Measurements from ENCODE around the gene HELQ. TPM values are rescaled to one million over a fixed set of nuclear protein-coding genes. Genes with fewer than 3 reads are reported as not detected.
A peak's percentile ranks its signal among the peaks of the same experiment; 100 is the strongest.

Gene HELQ
- total and polyA plus RNA-seq, 2 of the 13 experiments (the other 11 are each of a cell fraction or from before 2014, with no cell fraction given) = 6.6 to 10.8 TPM

DNA sequence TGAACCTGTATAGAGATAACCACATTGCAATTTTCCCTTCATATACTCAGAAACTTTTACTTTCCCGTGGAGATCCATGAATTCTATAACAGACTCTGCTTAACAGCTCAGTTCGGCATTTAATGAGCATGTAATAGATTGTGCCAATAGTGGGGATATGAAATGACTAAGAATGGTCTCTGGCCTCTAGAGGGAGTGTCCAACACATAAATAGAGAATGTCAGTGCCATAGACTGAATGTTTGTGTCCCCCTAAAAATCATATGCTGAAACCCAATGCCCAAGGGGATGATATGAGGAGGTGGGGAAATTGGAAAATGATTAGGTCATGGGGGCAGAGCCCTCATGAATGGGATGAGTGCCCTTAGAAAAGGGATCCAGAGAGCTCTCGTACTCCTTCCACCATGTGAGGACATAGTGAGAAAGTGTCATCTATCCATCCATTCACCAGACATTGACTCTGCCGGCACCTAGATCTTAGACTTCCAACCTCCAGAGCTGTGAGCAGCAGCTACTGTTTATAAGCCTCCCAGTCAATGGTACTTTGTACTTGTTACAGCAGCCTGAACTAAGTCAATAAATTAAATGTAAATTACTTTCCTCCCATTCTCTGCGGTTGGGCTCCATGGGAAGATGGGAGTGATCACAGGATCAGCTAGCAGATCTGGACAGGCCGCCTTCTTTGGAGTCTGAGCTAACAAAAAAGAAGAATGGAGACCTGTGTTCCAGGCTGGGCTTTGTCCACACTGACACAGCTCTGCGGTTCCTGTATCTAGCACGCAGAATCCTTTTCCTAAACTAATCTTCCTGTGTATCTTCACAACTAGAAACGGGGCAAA lies 92.9 kb downstream of the HELQ start (continued):
- TF ChIP-seq TFDP1 (CRISPR knock-in tag; IDR thresholded peaks at IDR 0.05; ENCODE audit: borderline replicate concordance) = no peak
- TF ChIP-seq NFRKB (IDR thresholded peaks at IDR 0.05) = no peak
- TF ChIP-seq, protein P1, sequence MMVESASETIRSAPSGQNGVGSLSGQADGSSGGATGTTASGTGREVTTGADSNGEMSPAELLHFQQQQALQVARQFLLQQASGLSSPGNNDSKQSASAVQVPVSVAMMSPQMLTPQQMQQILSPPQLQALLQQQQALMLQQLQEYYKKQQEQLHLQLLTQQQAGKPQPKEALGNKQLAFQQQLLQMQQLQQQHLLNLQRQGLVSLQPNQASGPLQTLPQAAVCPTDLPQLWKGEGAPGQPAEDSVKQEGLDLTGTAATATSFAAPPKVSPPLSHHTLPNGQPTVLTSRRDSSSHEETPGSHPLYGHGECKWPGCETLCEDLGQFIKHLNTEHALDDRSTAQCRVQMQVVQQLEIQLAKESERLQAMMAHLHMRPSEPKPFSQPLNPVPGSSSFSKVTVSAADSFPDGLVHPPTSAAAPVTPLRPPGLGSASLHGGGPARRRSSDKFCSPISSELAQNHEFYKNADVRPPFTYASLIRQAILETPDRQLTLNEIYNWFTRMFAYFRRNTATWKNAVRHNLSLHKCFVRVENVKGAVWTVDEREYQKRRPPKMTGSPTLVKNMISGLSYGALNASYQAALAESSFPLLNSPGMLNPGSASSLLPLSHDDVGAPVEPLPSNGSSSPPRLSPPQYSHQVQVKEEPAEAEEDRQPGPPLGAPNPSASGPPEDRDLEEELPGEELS (CRISPR knock-in tag; IDR thresholded peaks at IDR 0.05) = peak; percentile 35; the same call in 1 of the 2 replicates
- 0 out of 2 replicates have a peak, but pooled peaks have one; percentile 20 for TF ChIP-seq ZNF644 (CRISPR knock-in tag; IDR thresholded peaks at IDR 0.05; ENCODE audit: low read depth)
- TF ChIP-seq ZNF142 (CRISPR knock-in tag; IDR thresholded peaks at IDR 0.05) = no peak
- TF ChIP-seq, protein P2, sequence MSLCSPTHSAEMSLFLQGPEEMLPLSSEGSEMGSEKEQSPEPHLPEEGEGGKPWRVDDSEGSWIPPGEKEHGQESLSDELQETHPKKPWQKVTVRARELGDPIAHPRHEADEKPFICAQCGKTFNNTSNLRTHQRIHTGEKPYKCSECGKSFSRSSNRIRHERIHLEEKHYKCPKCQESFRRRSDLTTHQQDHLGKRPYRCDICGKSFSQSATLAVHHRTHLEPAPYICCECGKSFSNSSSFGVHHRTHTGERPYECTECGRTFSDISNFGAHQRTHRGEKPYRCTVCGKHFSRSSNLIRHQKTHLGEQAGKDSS (CRISPR knock-in tag; IDR thresholded peaks at IDR 0.05; ENCODE audit: borderline replicate concordance, low read depth) = no peak
- TF ChIP-seq GPBP1L1 (CRISPR knock-in tag; IDR thresholded peaks at IDR 0.05) = no peak
- TF ChIP-seq PCBP2 (optimal IDR thresholded peaks at IDR 0.05; ENCODE audit: low read depth, low read length, poor library complexity, severe bottlenecking) = no peak
- TF ChIP-seq CBFB (CRISPR knock-in tag; IDR thresholded peaks at IDR 0.05) = 0 out of 2 replicates have a peak, but pooled peaks have one; percentile 65
- TF ChIP-seq RFX5 (IDR thresholded peaks at IDR 0.05; ENCODE audit: low read depth, low read length) = no peak
- peak; percentile 86; the same call in 1 of the 2 replicates for TF ChIP-seq SOX5 (CRISPR knock-in tag; IDR thresholded peaks at IDR 0.05; ENCODE audit: borderline replicate concordance)
- TF ChIP-seq FOXP1 (IDR thresholded peaks at IDR 0.05) = no peak
- peak; percentile 51; the same call in 1 of the 2 replicates for TF ChIP-seq FOXP1 (CRISPR knock-in tag; IDR thresholded peaks at IDR 0.05)
- TF ChIP-seq TCF7 (IDR thresholded peaks at IDR 0.05; ENCODE audit: low read depth) = peak; percentile 80
- TF ChIP-seq, protein P3, sequence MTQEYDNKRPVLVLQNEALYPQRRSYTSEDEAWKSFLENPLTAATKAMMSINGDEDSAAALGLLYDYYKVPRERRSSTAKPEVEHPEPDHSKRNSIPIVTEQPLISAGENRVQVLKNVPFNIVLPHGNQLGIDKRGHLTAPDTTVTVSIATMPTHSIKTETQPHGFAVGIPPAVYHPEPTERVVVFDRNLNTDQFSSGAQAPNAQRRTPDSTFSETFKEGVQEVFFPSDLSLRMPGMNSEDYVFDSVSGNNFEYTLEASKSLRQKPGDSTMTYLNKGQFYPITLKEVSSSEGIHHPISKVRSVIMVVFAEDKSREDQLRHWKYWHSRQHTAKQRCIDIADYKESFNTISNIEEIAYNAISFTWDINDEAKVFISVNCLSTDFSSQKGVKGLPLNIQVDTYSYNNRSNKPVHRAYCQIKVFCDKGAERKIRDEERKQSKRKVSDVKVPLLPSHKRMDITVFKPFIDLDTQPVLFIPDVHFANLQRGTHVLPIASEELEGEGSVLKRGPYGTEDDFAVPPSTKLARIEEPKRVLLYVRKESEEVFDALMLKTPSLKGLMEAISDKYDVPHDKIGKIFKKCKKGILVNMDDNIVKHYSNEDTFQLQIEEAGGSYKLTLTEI (CRISPR knock-in tag; conservative IDR thresholded peaks at IDR 0.05) = no peak
